GM18951 (cell line): Measurements from ENCODE around the gene ZSWIM6.

Source experiments
- POLR2A ChIP-seq: IDR thresholded peaks from 4 replicates; pipeline ENCODE4 v1.6.1; 2011; ENCODE audit warnings: mild to moderate bottlenecking; ENCODE audit not compliant: insufficient read length, insufficient read depth; ENCODE audit errors: extremely low read depth
- in situ Hi-C: fragments of 300-500 bp; cut with MboI; formaldehyde crosslinking; loops from one replicate; pipeline ENCODE4 v1.12.0; 2022; ENCODE audit warnings: low sequenced_read_pairs, mixed read lengths, inconsistent platforms; ENCODE audit not compliant: unreplicated experiment

The ZSWIM6 gene

GRCh38 chr5:61519728-61520277 is 187.7 kb downstream of the ZSWIM6 start:
- no peak for TF ChIP-seq POLR2A
- in situ Hi-C loops, result no loop called here

- in situ Hi-C loops, result no loop called here
- TF ChIP-seq POLR2A, result no peak
These were observed 191.0 kb downstream of the ZSWIM6 start for GRCh38 chr5:61523073-61523472.

- in situ Hi-C loops, result no loop called here
- TF ChIP-seq POLR2A, result no peak
These were observed 191.9 kb downstream of the ZSWIM6 start for GRCh38 chr5:61523997-61524396.

- TF ChIP-seq POLR2A, result no peak
- in situ Hi-C loops, result no loop called here
These were observed 193.6 kb downstream of the ZSWIM6 start for GRCh38 chr5:61525512-61526206.

- in situ Hi-C loops, result no loop called here
- no peak for TF ChIP-seq POLR2A
These were observed 194.1 kb downstream of the ZSWIM6 start for GRCh38 chr5:61526207-61526519.

- TF ChIP-seq POLR2A, result no peak
- in situ Hi-C loops, result no loop called here
These were observed 200.9 kb downstream of the ZSWIM6 start for GRCh38 chr5:61532983-61533382.

- no peak for TF ChIP-seq POLR2A
- in situ Hi-C loops, result no loop called here
These were observed 202.6 kb downstream of the ZSWIM6 start for GRCh38 chr5:61534481-61535267.

- TF ChIP-seq POLR2A, result no peak
- in situ Hi-C loops, result no loop called here
These were observed 203.8 kb downstream of the ZSWIM6 start for GRCh38 chr5:61535828-61536227.

GRCh38 chr5:61536922-61537321 is 204.9 kb downstream of the ZSWIM6 start:
- no peak for TF ChIP-seq POLR2A
- in situ Hi-C loops, result no loop called here

- TF ChIP-seq POLR2A, result no peak
- in situ Hi-C loops, result no loop called here
These were observed 206.9 kb downstream of the ZSWIM6 start for GRCh38 chr5:61538722-61539501.

- no peak for TF ChIP-seq POLR2A
- in situ Hi-C loops, result no loop called here
These were observed 217.5 kb downstream of the ZSWIM6 start for GRCh38 chr5:61549530-61549929.

GRCh38 chr5:61551637-61552313 is 219.7 kb downstream of the ZSWIM6 start:
- in situ Hi-C loops, result no loop called here
- no peak for TF ChIP-seq POLR2A

GRCh38 chr5:61559146-61559545 is 227.1 kb downstream of the ZSWIM6 start:
- TF ChIP-seq POLR2A, result no peak
- in situ Hi-C loops, result no loop called here
